HG02973 (cell line): ENCODE data around the gene SEMA4B.

ENCODE experiments used
- ATAC-seq: cut with Tn5 transposase; IDR thresholded peaks from one replicate; pipeline ENCODE4 v1.9.1; 2021; ENCODE audit warnings: moderate library complexity; ENCODE audit not compliant: unreplicated experiment

The SEMA4B gene

GRCh38 chr15:90225504-90226234, 24.5 kb downstream of the SEMA4B start:
- no peak for ATAC-seq

GRCh38 chr15:90227336-90227735, 26.2 kb downstream of the SEMA4B start:
- no peak for ATAC-seq

GRCh38 chr15:90227816-90228772, 27.0 kb downstream of the SEMA4B start:
- ATAC-seq = no peak

GRCh38 chr15:90228960-90229359, 27.8 kb downstream of the SEMA4B start:
- ATAC-seq = no peak

GRCh38 chr15:90230071-90230494, 29.0 kb downstream of the SEMA4B start:
- ATAC-seq = no peak

GRCh38 chr15:90230610-90231009, 29.5 kb downstream of the SEMA4B start:
- no peak for ATAC-seq

GRCh38 chr15:90231028-90232017, 30.2 kb downstream of the SEMA4B start:
- no peak for ATAC-seq

GRCh38 chr15:90232196-90232595, 31.1 kb downstream of the SEMA4B start:
- no peak for ATAC-seq

GRCh38 chr15:90232941-90233386, 31.8 kb downstream of the SEMA4B start:
- ATAC-seq = no peak

GRCh38 chr15:90233387-90234095, 32.4 kb downstream of the SEMA4B start, which contains the start of gene CIB1:
CIB1 (minus strand) TSS chr15:90233941; CDS start chr15:90233885, 56 bp downstream.
- peak; percentile 88 for ATAC-seq

- peak; percentile 61 for ATAC-seq
Observed at GRCh38 chr15:90234096-90234988, 33.2 kb downstream of the SEMA4B start, which contains the start of gene GDPGP1. GDPGP1 (plus strand) TSS chr15:90234209; CDS start chr15:90240909, 6,700 bp downstream.

- no peak for ATAC-seq
Observed at GRCh38 chr15:90239371-90239770, 38.2 kb downstream of the SEMA4B start.

GRCh38 chr15:90240856-90241255, 39.7 kb downstream of the SEMA4B start:
- no peak for ATAC-seq

- ATAC-seq = no peak
Observed at GRCh38 chr15:90241343-90242192, 40.4 kb downstream of the SEMA4B start.

- ATAC-seq = no peak
Observed at GRCh38 chr15:90243943-90244639, 43.0 kb downstream of the SEMA4B start.

- no peak for ATAC-seq
Observed at GRCh38 chr15:90248789-90249202, 47.7 kb downstream of the SEMA4B start.

GRCh38 chr15:90249203-90249863, 48.2 kb downstream of the SEMA4B start, which contains the start of gene TTLL13:
TTLL13 (plus strand) TSS chr15:90249556; CDS start chr15:90250631, 1,075 bp downstream.
- peak; percentile 71 for ATAC-seq
